ENCODE measurements around the gene GSKIP. TPM values are rescaled to one million over a fixed set of nuclear protein-coding genes. Genes with fewer than 3 reads are reported as not detected.
"Not testable (repeated sequence)": the region's sequence is repeated elsewhere in the genome, so short reads cannot be mapped to it uniquely, and the experiment has no call there.

GSKIP gene
- total RNA-seq, 1 donor from 2014 or later, result 17.5 TPM

DNA sequence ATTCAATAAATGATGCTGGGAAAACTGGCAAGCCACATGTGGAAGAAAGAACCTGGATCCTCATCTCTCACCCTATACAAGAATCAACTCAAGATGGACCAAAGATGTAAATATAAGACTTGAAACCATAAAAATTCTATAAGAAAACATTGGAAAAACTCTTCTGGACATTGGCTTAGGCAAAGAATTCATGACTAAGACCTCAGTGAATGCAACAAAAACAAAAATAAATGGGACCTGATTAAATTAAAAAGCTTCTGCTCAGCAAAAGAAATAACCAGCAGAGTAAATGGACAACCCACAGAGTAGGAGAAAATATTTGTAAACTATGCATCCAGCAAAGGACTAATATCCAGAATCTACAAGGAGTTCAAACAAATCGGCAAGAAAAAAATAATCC, 24.8 kb upstream of the GSKIP start:
- Histone ChIP-seq H3K27me3 (no peaks in the 10 kb centered on the region), H3K4me3 (no peak overlapping the region), H3K4me1 (no peaks in the 10 kb centered on the region), H3K9me3 (no peaks in the 10 kb centered on the region), H3K36me3 (peaks cover 26 to 46% of the 10 kb centered on the region in 2 donors), H3K27ac (no peak overlapping the region)
- intact Hi-C loops (cut with DNase I), result no loop called here
- DNase-seq (ENCODE audit: low spot score in 2 of 2), result no peak
- TF ChIP-seq, protein P1, sequence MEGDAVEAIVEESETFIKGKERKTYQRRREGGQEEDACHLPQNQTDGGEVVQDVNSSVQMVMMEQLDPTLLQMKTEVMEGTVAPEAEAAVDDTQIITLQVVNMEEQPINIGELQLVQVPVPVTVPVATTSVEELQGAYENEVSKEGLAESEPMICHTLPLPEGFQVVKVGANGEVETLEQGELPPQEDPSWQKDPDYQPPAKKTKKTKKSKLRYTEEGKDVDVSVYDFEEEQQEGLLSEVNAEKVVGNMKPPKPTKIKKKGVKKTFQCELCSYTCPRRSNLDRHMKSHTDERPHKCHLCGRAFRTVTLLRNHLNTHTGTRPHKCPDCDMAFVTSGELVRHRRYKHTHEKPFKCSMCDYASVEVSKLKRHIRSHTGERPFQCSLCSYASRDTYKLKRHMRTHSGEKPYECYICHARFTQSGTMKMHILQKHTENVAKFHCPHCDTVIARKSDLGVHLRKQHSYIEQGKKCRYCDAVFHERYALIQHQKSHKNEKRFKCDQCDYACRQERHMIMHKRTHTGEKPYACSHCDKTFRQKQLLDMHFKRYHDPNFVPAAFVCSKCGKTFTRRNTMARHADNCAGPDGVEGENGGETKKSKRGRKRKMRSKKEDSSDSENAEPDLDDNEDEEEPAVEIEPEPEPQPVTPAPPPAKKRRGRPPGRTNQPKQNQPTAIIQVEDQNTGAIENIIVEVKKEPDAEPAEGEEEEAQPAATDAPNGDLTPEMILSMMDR (IDR thresholded peaks at IDR 0.05), result no peak

DNA sequence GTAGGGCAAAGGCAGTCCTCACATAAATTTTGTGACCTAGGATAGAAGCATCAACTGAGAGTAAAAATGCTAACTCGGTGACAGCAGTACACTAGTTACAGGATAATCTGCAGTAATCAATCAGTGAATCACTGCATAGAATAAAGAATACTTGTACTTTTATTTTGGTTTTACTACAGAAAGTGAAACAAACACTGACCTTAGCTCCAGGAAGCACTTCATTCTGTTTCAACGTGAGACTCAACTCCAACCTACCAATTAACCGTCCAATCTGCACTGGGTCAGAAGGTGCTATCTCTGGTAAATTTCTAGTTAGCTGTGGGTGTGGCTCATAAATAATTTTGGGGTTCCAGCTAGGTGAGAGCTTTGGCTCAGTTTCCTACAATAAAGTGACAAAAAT, 22.0 kb upstream of the GSKIP start:
- H3K4me1 ChIP-seq, result no peaks in the 10 kb centered on the region
- H3K27ac ChIP-seq, result no peak overlapping the region
- no peaks in the 10 kb centered on the region for H3K9me3 ChIP-seq
- peaks cover 19 to 37% of the 10 kb centered on the region in 2 donors for H3K36me3 ChIP-seq
- TF ChIP-seq, protein P1 (IDR thresholded peaks at IDR 0.05), result no peak
- H3K27me3 ChIP-seq, result no peaks in the 10 kb centered on the region
- no peak overlapping the region for H3K4me3 ChIP-seq
- intact Hi-C loops (cut with DNase I), result no loop called here
- DNase-seq (ENCODE audit: low spot score in 2 of 2), result no peak

DNA sequence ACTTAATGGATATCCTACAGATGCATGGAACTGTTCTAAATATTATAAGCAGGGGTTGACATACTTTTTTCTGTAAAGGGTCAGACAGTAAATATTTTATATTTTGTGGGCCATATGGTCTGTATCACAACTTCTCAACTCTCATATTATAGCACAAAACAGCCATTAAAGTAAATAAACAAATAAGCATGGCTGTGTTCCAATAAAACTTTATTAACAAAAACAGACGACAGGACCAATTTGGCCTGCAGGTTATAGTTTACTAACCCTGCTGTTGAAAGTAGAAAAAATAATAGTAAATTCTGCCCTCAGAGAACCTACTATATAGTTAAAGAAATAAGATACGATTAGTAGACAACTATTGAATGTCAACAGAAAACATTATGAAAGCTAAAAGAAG, 17.7 kb upstream of the GSKIP start:
- Histone ChIP-seq H3K4me1 (no peaks in the 10 kb centered on the region), H3K27me3 (no peaks in the 10 kb centered on the region), H3K9me3 (no peaks in the 10 kb centered on the region), H3K27ac (no peak overlapping the region), H3K4me3 (no peak overlapping the region), H3K36me3 (peaks cover 5 to 12% of the 10 kb centered on the region in 2 donors)
- DNase-seq (ENCODE audit: low spot score in 2 of 2), result no peak
- TF ChIP-seq, protein P1 (IDR thresholded peaks at IDR 0.05), result no peak
- intact Hi-C loops (cut with DNase I), result no loop called here

GRCh38 chr14:96347957-96348356, 15.4 kb upstream of the GSKIP start:
- intact Hi-C loops (cut with DNase I); H3K27me3 ChIP-seq; H3K27ac ChIP-seq; H3K4me3 ChIP-seq; H3K4me1 ChIP-seq; H3K9me3 ChIP-seq; H3K36me3 ChIP-seq; DNase-seq (ENCODE audit: low spot score in 2 of 2): not testable (repeated sequence)

DNA sequence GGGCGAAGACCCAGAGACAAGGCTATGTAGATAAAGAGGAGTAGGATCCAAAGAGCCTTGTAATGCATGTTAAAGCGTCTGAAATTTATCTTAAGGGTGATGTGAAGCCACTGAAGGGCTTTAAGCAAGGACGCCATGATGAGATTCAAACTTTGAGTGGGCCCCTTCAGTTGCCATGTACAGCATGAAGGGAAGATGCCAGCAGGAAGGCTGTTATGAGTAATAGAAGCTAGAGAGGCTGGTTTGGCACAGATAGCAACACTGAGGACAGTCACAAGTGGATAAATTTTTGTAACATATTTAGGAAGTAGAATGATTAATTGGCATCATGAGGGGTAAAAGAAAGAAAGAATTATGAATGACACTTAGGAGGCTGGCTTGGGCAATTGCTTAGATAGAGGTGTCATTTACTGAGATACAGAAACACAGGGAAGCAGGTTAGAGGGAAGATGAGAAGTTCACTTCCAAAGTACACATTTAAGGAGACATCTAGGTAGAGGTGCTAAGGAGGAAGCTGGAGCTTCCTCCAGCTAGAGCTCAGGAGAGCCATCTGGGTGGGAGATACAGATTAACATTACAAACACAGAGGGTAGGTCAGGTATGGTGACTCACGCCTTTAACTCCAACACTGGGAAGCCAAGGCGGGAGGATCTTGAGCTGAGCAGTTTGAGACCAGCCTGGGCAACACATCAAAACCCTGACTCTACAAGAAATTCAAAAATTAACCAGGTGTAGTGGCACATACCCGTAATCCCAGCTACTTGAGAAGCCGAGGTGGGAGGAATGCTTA, 13.8 kb upstream of the GSKIP start:
- no peaks in the 10 kb centered on the region for H3K27me3 ChIP-seq
- intact Hi-C loops (cut with DNase I), result no loop called here
- H3K4me3 ChIP-seq, result no peak overlapping the region
- no peak for DNase-seq (ENCODE audit: low spot score in 2 of 2)
- H3K27ac ChIP-seq, result no peak overlapping the region
- H3K36me3 ChIP-seq, result no peaks in the 10 kb centered on the region
- no peaks in the 10 kb centered on the region for H3K4me1 ChIP-seq
- TF ChIP-seq, protein P1 (IDR thresholded peaks at IDR 0.05), result no peak
- H3K9me3 ChIP-seq, result no peaks in the 10 kb centered on the region

DNA sequence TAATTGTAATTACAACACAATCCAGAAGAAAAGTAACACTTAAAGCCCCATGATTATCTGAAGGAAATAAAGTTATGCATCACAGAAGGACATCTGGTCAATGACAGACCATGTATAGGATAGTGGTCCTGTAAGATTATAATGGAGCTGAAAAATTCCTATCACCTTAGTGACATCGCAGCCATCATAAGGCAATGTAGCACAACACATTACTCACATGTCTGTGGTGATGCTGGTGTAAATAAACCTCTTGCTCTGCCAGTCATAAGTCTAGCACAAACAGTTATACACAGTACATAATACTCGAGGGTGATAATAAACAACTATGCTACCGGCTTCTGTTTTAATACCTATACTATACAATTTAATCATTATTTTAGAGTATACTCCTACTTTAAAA, 11.3 kb upstream of the GSKIP start:
- no peak overlapping the region for H3K27ac ChIP-seq
- TF ChIP-seq, protein P1 (IDR thresholded peaks at IDR 0.05), result no peak
- H3K4me3 ChIP-seq, result no peak overlapping the region
- no peaks in the 10 kb centered on the region for H3K36me3 ChIP-seq
- no peaks in the 10 kb centered on the region for H3K9me3 ChIP-seq
- no peaks in the 10 kb centered on the region for H3K4me1 ChIP-seq
- intact Hi-C loops (cut with DNase I), result no loop called here
- H3K27me3 ChIP-seq, result no peaks in the 10 kb centered on the region
- DNase-seq (ENCODE audit: low spot score in 2 of 2), result no peak
